ENCODE results near the gene RTF1. TPM values are rescaled to one million over a fixed set of nuclear protein-coding genes. Genes with fewer than 3 reads are reported as not detected.

RTF1 gene
- total RNA-seq, 1 experiment from 2014 or later: 49.5 TPM

- Histone ChIP-seq H3K23me2 (ENCODE audit: insufficient read length, low read depth, low read length, poor library complexity, severe bottlenecking) (peaks cover 18% of the 10 kb centered on the region), H4K8ac (replicated peaks; ENCODE audit: insufficient read length, low read depth, low read length) (no peak overlapping the region), H2BK20ac (ENCODE audit: low read depth, low read length, poor library complexity, severe bottlenecking) (no peak overlapping the region), H3K56ac (ENCODE audit: insufficient read length, low read depth, low read length) (no peak overlapping the region), H2AFZ (ENCODE audit: low read length) (no peak overlapping the region), H3K27ac (ENCODE audit: insufficient read length, low read depth, low read length) (no peak overlapping the region), H3K79me1 (ENCODE audit: insufficient read depth, low read depth, low read length, poor library complexity, severe bottlenecking) (no peaks in the 10 kb centered on the region), H3K9me3 (ENCODE audit: control insufficient read depth, low read depth, low read length) (no peaks in the 10 kb centered on the region), H3K4me2 (ENCODE audit: insufficient read depth, insufficient read length, low read length) (no peak overlapping the region), H2BK120ac (ENCODE audit: low read depth, low read length, poor library complexity, severe bottlenecking) (no peak overlapping the region), H3K9ac (ENCODE audit: extremely low read depth, insufficient read length, low read length) (no peak overlapping the region), H3T11ph (ENCODE audit: low read length) (no peak overlapping the region), H4K5ac (ENCODE audit: insufficient read length, low read depth, low read length) (no peak overlapping the region), H3K27me3 (ENCODE audit: insufficient read depth, low read length) (peaks cover 90% of the 10 kb centered on the region), H3K4ac (ENCODE audit: low read depth, low read length) (no peak overlapping the region), H3K23ac (ENCODE audit: insufficient read length, low read depth, low read length) (no peak overlapping the region), H4K91ac (ENCODE audit: insufficient read length, low read depth, low read length) (no peak overlapping the region), H3K18ac (ENCODE audit: insufficient read length, low read depth, low read length) (no peak overlapping the region), H2BK15ac (ENCODE audit: low read depth, low read length) (no peak overlapping the region), H2AK5ac (ENCODE audit: insufficient read length, low read length) (no peak overlapping the region), H4K20me1 (ENCODE audit: control insufficient read depth, insufficient read depth, insufficient read length) (no peaks in the 10 kb centered on the region), H3K79me2 (ENCODE audit: insufficient read depth, low read length) (no peaks in the 10 kb centered on the region), H2BK5ac (ENCODE audit: insufficient read length, low read length) (no peak overlapping the region), H3K14ac (ENCODE audit: insufficient read depth, low read length) (no peak overlapping the region), H2BK12ac (ENCODE audit: insufficient read length, low read depth, low read length) (no peak overlapping the region), H3K4me1 (ENCODE audit: insufficient read depth, low read length) (no peaks in the 10 kb centered on the region)
- peaks cover 0 to 4% (median 0%) of the 10 kb centered on the region in 3 experiments; a peak in 1 of 7 replicates for H3K36me3 Mint-ChIP-seq (ENCODE audit: insufficient read depth in 1 of 3, low read depth in 3 of 3)
- no peaks in the 10 kb centered on the region; a peak in 1 of 5 replicates for H3K9me3 Mint-ChIP-seq
- H3K27ac Mint-ChIP-seq: no peak overlapping the region
- peak overlapping the region in 1 of 2 experiments; percentile 35; a peak in 2 of 5 replicates for H3K4me3 Mint-ChIP-seq
- H3K27me3 Mint-ChIP-seq (ENCODE audit: low read depth): peaks cover 97% of the 10 kb centered on the region
- WGBS (ENCODE audit: extremely low coverage, insufficient read length, low lambda C conversion rate): no CpG with 5 or more reads among the region's 2 CpGs
- peaks cover 6 to 26% of the 10 kb centered on the region in 2 experiments for H3K4me1 Mint-ChIP-seq
- no peak for DNase-seq
- TF ChIP-seq, protein P1, sequence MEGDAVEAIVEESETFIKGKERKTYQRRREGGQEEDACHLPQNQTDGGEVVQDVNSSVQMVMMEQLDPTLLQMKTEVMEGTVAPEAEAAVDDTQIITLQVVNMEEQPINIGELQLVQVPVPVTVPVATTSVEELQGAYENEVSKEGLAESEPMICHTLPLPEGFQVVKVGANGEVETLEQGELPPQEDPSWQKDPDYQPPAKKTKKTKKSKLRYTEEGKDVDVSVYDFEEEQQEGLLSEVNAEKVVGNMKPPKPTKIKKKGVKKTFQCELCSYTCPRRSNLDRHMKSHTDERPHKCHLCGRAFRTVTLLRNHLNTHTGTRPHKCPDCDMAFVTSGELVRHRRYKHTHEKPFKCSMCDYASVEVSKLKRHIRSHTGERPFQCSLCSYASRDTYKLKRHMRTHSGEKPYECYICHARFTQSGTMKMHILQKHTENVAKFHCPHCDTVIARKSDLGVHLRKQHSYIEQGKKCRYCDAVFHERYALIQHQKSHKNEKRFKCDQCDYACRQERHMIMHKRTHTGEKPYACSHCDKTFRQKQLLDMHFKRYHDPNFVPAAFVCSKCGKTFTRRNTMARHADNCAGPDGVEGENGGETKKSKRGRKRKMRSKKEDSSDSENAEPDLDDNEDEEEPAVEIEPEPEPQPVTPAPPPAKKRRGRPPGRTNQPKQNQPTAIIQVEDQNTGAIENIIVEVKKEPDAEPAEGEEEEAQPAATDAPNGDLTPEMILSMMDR (conservative IDR thresholded peaks at IDR 0.05): no peak
Measured at GRCh38 chr15:41498657-41499056, 81.8 kb downstream of the RTF1 start.
